ENCODE measurements around the gene BOK. TPM values are rescaled to one million over a fixed set of nuclear protein-coding genes. Genes with fewer than 3 reads are reported as not detected.
A peak's percentile ranks its signal among the peaks of the same experiment; 100 is the strongest.

Gene BOK
- total RNA-seq, 6 donors from 2014 or later = 42.9 to 143 (median 61.3) TPM

DNA sequence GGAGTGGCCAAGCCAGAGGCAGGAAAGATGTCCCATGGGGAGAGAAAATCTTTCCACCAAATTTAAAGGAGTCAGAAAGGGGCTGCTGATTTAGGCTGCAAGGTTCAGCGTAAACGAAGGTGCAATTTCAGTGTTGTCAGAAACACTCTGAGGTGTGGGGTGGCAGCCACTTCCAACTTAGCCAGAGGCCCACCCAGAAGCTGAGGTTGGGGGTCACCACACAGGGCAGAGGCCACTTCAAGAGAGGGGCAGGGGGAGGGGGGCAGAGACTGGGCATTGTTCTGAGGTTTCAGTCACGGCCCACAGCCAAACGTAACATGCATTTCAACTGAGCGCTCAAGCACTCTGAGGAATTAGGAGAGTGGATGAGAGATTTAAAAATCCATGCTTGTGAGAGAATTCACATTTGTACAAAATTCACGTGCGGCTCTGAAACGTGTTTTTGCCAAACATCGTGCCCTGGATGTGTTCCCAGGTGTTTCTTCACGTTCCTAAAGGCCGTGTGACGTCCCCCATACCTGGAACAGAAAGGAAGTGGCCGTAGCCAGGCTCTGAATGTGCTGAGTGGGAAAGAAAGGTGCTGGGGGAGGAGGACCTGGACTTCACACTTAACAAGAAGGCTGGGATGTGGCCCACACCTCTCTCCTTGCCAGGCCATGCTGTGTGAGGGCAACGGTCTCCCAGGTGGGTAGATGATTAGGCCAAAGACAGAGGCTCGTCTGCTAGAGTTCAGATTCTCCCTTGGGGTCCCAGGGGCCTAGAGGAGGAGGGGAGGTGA is 19.5 kb upstream of the BOK start:
- no peak for ATAC-seq (ENCODE audit: low FRiP score in 2 of 2)
- WGBS, 2 donors = 73 to 74% methylated on average over 15 of the region's 15 CpGs
- Histone ChIP-seq H3K9me3 (no peaks in the 10 kb centered on the region), H3K4me1 (peaks cover 12 to 29% (median 20%) of the 10 kb centered on the region in 4 donors), H3K27me3 (peaks cover 0 to 17% (median 4%) of the 10 kb centered on the region in 4 donors), H3K36me3 (no peaks in the 10 kb centered on the region), H3K27ac (peak overlapping the region in 3 of 4 donors; percentile 12 to 80 (median 65)), H3K4me3 (no peak overlapping the region)
- TF ChIP-seq, protein P1, sequence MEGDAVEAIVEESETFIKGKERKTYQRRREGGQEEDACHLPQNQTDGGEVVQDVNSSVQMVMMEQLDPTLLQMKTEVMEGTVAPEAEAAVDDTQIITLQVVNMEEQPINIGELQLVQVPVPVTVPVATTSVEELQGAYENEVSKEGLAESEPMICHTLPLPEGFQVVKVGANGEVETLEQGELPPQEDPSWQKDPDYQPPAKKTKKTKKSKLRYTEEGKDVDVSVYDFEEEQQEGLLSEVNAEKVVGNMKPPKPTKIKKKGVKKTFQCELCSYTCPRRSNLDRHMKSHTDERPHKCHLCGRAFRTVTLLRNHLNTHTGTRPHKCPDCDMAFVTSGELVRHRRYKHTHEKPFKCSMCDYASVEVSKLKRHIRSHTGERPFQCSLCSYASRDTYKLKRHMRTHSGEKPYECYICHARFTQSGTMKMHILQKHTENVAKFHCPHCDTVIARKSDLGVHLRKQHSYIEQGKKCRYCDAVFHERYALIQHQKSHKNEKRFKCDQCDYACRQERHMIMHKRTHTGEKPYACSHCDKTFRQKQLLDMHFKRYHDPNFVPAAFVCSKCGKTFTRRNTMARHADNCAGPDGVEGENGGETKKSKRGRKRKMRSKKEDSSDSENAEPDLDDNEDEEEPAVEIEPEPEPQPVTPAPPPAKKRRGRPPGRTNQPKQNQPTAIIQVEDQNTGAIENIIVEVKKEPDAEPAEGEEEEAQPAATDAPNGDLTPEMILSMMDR (IDR thresholded peaks at IDR 0.05) = no peak
- TF ChIP-seq EP300 (IDR thresholded peaks at IDR 0.05) = no peak
- TF ChIP-seq POLR2AphosphoS5 (IDR thresholded peaks at IDR 0.05) = no peak
- TF ChIP-seq POLR2A (IDR thresholded peaks at IDR 0.05) = no peak
- DNase-seq = no peak

- Histone ChIP-seq H3K27ac (peak overlapping the region in 3 of 4 donors; percentile 61 to 80 (median 65)), H3K4me3 (peak overlapping the region in 1 of 4 donors; percentile 22), H3K27me3 (peaks cover 0 to 17% (median 4%) of the 10 kb centered on the region in 4 donors), H3K36me3 (no peaks in the 10 kb centered on the region), H3K9me3 (no peaks in the 10 kb centered on the region), H3K4me1 (peaks cover 12 to 29% (median 20%) of the 10 kb centered on the region in 4 donors)
- TF ChIP-seq EP300 (IDR thresholded peaks at IDR 0.05) (no peak), POLR2AphosphoS5 (IDR thresholded peaks at IDR 0.05) (no peak), POLR2A (IDR thresholded peaks at IDR 0.05) (no peak)
- peak in 1 of 2 donors; percentile 52 for DNase-seq
- WGBS, 2 donors = 95 to 97% methylated on average over 7 to 9 of the region's 11 CpGs
- ATAC-seq (ENCODE audit: low FRiP score in 2 of 2) = no peak
Observed at GRCh38 chr2:241539616-241540374, 18.8 kb upstream of the BOK start.

GRCh38 chr2:241540401-241540770 is 18.2 kb upstream of the BOK start:
- no peak for TF ChIP-seq EP300 (IDR thresholded peaks at IDR 0.05)
- TF ChIP-seq, protein P1 (IDR thresholded peaks at IDR 0.05) = no peak
- TF ChIP-seq POLR2AphosphoS5 (IDR thresholded peaks at IDR 0.05) = peak in 1 of 2 donors; percentile 18
- TF ChIP-seq POLR2A (IDR thresholded peaks at IDR 0.05) = no peak
- H3K4me1 ChIP-seq = peaks cover 12 to 29% (median 20%) of the 10 kb centered on the region in 4 donors
- H3K27me3 ChIP-seq = peaks cover 0 to 17% (median 4%) of the 10 kb centered on the region in 4 donors
- peak; percentile 64 to 83 for ATAC-seq (ENCODE audit: low FRiP score in 2 of 2)
- DNase-seq = peak in 1 of 2 donors; percentile 81
- 46 to 75% methylated on average over 8 of the region's 10 CpGs for WGBS, 2 donors
- H3K4me3 ChIP-seq = peak overlapping the region in 3 of 4 donors; percentile 45 to 55 (median 46)
- H3K9me3 ChIP-seq = no peaks in the 10 kb centered on the region
- peak overlapping the region; percentile 61 to 80 (median 78) for H3K27ac ChIP-seq
- H3K36me3 ChIP-seq = no peaks in the 10 kb centered on the region

GRCh38 chr2:241540771-241541561 is 17.6 kb upstream of the BOK start:
- peak overlapping the region in 3 of 4 donors; percentile 45 to 55 (median 46) for H3K4me3 ChIP-seq
- TF ChIP-seq, protein P1 (IDR thresholded peaks at IDR 0.05) = no peak
- peak in 1 of 4 donors; percentile 39 for TF ChIP-seq POLR2A (IDR thresholded peaks at IDR 0.05)
- no peaks in the 10 kb centered on the region for H3K9me3 ChIP-seq
- H3K27me3 ChIP-seq = peaks cover 0 to 17% (median 4%) of the 10 kb centered on the region in 4 donors
- H3K4me1 ChIP-seq = peaks cover 12 to 29% (median 20%) of the 10 kb centered on the region in 4 donors
- H3K36me3 ChIP-seq = no peaks in the 10 kb centered on the region
- 15 to 23% methylated on average over 24 to 39 of the region's 68 CpGs for WGBS, 2 donors
- peak; percentile 82 to 95 for DNase-seq
- peak; percentile 86 to 87 for ATAC-seq (ENCODE audit: low FRiP score in 2 of 2)
- H3K27ac ChIP-seq = peak overlapping the region; percentile 61 to 80 (median 78)
